ENCODE measurements around the gene PTPRN2.

The PTPRN2 gene

DNA sequence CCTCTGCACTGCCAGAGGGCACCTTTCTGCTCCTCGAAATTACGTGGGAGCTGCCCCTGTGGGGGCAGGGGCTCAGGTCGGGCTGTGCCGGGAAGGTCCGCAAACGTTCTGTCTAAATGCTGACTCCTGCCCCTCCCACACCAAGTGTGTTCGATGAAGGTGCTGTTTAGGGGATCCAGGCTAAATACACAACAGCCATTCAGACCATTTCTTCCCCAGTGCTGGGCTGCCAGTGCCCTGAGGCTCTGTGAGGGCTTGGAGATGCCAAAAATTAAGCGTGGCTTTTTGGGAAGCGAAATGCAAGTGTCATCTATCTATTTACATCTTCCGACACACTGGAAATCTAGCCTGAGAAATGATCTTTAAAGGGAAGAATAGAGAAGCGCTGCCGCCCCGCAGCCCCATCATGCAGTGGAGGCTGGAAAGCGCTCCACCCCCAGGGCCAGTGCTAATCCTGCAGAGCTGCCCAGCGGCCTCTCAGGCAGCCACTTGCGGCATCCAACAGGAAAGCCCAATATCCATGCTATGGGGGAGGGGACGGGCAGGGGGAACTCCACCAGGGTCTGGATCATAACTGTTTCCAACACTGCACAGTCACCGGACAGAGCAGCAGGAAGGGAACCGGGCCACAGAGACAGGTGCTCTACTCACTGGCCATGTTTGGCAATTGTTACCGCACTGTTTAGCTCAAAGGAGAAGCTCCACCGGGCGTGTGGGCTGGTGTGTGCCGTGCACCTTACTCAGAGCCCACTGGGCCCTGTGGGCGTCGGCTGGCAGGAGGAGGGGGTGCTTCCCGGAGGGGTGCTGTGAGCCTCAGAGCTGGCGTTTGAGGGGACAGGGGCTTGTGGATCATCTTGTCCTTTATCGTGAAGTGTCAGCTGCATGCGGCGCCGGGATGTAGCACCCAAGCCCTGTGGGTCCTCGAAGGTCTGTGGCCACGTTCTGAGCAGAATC is 1045.3 kb downstream of the PTPRN2 start:
- DNase-seq = no peak

DNA sequence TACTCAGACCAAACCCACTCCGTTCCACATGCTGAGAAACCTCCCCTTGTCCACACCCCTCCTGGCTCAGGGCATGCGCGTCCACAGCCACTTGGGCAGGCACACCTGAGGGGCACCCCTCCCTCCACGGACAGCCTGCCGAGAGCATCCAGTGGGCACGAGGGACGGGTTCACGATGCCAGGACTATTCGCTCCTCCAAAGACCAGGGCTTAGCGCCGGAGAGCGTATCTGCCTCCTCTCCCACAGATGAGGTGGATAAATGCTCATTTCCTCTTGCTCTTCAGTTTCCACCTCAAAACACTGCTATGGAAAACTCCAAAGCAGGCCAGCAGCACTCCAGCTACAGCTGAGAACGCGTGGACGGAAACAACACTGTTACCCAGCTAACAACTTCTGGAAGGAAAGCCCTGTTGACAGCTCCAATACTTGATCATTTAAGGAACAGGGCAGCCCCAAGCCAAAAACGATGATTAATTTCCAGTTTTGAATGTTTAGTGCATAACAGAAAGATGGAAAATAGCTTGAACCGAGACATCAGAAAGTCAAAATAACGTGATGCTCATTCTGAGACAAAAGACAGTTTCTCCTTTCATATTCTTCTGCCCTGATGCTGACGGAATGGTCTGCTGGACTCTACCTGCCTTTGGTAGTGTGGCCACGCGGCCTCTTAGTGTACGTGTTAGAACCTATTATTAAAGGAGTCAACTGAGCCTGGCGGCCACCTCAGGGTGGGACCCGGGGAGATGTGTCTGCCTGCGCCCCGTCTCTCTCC is 1046.1 kb downstream of the PTPRN2 start:
- no peak for DNase-seq

DNA sequence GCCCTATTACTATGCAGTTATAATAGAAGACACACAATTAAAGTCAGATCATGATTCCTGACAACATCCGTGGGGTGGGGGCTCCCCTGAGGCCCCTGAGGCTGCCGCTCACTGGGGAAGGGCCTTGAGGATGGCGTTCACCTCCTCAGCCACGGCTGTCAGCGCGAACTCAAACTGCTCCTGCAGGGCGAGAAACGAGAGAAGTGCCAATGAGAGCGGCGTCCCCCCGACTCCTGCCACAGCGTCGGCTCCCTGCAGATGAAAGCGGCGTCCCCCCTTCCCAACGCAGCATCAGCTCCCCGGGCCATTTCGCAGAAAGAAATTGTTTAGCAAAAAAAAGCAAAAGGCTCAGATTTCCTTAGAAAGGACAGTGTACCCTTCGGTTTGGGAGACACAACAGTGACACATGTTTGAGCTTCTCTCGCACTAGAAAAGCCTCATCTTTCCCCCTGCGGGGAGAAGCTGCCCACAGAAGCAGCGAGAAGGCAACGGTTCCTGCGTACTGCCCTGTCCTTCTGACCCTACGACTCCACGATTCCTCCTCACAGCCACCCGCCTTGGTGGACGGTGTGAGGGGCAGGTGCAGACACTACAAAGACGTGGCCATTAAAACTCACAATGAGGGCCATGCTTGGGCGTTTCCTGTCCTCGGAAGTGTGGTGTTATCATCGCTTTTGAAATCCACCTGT is 1046.9 kb downstream of the PTPRN2 start:
- no peak for DNase-seq

DNA sequence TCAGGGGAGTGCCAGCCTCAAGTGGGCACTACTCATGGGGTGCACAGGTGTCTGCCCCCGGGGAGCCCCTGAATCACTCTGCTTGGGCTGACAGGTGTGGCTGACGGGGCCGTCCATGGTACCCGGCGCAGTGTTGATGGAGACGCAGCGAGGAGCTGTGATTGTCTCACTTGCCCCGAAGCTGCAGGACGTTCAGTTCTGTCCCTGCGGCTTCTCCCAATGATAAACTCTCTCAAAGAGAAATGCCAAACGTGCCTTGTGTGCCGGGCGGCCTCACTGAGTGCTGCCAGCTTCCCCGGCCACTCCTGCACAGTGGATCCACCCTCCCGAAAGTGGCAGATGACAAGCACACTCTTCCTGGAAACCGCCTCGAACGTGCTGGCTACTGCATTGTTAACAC is 1047.6 kb downstream of the PTPRN2 start:
- DNase-seq = no peak

DNA sequence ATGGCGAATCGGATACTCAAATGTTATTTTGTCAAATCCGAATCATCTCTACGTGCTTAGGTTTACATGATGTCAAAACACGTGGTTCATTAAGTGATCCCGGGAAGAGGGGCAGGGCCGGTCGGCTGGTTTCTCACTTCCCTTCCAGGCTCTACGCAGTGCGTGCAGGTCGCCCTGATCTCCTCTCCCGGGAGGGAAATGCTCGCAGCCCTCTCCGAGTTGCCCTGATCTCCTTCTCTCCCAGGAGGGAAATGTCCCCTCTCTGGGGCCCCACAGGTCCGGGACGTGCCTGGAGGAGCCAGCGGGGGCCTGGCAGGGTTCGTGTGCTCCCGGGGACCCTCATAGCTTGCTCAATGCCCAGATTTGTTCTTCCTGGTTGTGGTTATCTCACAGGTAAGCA is 1048.1 kb downstream of the PTPRN2 start:
- DNase-seq = no peak

DNA sequence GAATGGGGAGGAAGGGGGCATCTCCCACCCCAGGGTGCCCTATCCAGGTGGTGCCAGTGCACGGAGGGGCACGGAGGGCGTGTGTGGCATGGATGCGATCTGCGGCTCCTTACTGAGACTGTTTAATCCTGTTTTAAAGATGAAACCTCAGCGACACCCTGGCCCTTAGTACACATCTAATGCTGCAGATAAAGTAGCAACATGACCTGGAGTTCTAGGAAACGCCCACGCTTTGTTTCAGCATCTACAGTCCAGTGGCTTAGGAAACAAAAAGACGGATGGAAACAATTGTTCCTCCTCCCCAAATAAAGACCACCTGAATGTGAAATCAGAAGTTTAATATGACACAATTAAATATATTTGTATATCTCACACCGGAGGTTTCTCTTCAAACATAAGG is 1048.9 kb downstream of the PTPRN2 start:
- DNase-seq = no peak

DNA sequence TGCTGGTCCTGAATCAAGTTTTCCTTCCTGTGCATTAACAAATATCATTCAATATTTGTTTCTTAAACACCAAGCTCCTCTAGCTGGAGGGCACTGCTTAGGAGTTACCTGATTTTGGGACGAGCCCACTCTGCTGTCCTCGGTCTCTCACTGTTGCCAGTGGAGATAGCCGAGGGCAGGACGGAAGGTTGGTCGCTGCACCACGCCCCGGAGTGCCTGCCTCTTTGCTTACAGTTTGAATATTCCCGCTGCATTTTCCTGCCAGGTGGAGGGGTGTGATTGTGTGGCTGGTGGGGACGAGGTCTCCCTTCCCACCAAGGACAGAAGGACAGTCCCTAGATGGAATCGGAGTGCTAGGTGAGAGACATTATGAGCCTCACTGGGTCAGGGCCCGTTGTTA is 1049.3 kb downstream of the PTPRN2 start:
- DNase-seq = no peak

DNA sequence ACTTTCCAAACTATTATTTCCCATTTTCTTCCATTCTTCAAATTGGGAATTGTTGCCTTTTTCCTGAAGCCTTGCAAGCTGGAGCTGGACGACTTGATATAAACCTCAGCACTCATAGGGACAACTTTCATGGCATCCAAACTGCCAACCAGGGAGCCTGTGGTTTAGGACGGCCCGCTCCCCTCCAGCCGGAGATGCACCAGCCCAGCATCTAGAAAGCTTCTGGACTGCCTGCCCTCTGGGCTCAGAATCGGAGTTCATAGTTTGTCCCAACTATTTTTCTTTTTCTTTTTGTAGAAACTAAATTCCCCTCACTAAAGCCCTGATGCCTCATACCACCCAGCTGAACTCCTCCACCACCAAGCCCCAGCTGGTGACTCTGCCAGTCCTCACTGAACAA is 1050.6 kb downstream of the PTPRN2 start:
- DNase-seq = no peak

DNA sequence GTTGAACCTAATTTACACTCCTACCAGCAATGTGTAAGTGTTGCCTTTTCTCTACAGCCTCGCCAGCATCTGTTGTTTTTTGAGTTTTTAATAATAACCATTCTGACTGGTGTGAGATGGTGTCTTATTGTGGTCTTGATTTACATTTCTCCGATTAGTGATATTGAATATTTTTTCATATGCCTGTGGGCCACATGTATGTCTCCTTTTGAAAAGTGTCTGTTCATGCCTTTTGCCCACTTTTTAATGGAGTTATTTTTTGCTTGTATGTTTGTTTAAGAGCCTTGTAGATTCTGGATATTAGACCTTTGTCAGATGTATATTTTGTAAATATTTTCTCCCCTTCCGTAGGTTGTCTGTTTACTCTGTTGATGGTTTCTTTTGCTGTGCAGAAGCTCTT is 1055.6 kb downstream of the PTPRN2 start:
- no peak for DNase-seq

DNA sequence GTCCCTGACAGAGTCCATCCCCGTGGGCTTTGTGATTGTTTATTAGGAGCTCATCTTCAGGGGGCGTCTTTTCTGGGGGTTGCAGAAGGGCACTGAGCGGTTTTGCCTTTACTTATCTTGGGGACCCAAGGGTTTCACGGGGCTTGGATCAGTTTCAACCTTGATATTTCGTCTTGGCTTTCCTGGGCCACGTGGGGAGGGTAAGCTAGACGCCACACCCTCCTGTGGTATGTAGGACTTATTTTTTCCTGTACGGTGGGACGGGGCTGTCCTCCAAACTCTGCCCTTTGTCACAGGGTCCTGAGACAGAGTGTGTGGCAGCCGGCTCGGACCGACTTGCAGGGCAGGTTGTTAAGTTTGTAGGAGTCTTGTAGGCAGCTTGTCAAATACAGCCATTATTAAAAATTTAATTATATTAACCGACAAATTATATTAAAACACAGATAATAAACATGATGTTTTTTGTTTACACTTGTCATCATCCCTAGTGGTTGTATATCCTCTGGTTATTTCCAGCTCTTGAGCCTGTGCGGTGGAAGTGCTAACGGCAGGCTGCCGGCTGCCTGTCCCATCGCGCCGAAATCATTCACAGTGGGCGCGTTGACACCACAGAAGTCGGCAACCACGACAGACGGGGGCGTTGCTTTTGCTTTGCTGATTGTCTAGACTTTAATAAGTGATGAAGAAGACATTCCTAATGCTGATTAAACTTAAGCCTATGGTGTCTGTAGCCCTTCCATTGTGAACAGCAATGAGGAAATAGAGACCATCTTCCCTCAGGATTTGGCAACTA is 1057.7 kb downstream of the PTPRN2 start:
- no peak for DNase-seq

DNA sequence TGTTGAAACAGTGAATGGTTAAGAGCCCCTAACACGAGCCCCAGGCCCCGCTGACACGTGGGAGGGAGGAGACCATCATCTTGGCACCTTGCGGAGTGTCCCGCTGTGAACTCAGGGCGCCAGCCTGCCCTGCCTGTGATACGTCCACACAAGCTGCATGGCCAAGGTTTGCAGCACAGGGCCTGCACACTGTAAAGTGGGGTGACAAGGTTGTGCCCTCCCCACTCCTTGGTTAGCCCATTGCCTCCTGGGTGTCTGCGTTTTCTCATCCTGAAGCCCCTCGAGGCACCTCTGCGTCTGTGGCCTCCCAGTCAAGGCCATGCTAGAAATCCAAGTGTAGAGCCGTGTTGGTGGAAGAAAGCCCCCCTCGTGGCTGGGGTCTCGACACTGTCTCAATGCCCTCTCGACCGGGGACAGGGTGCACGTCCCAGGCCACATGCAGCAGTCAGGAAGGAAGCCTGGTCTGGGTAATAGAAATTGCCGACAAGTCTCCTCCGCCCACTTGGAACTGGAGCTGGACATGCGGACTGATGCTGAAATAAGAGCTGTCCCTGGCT is 1058.8 kb downstream of the PTPRN2 start:
- DNase-seq = no peak

DNA sequence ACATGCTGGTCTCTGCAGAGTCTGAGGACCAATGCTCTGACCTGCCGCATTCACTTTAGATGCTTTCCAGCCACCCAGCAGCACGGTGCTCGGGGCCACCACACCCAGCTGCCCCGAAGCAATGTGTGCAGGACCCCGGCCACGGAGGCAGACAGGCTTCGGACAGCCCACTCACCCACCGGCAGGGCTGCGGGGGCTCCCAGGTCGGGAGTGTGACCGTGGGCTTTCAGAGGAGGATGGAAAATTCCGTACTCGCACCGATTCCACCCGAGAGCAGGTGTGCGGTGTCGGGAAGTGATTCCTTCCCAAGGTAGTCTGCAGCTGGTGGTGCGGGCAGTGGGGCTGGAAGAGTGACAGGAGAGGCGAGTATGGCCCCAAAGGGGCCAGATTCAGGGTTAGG is 1059.9 kb downstream of the PTPRN2 start:
- DNase-seq = no peak

DNA sequence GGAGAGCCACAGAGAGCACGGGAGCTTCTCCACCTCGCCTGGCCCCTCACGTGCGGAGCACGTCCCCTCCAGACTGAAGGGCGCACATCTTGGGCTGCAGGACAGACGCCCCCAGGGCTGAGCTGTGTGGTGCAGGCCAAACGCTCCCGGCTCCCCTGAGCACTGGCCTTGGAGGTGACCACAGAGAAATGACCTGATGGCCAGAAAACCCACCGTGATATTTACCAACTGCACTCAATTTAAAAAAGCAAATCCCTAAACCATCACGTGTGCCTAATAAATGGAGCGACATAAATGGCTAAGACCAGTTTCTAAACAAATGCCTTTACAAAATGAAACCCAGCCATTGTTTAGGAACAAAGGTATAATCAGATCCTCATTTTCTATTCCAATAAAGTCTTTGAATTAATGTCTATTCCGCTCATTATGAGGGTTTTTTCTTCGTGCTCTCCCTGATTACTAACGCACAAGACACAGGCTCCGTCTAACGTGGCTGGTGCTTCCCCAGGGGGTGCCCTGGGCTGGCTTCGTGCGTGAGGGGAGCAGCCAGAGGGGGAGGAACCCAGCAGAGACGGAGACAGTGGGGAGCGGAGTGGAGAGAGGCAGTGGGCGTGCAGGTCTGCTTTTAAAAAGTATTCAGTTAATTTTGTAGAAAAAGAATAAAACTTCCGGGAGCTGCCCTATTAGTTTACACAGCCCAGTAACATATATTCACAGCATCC is 1060.5 kb downstream of the PTPRN2 start:
- DNase-seq = no peak

DNA sequence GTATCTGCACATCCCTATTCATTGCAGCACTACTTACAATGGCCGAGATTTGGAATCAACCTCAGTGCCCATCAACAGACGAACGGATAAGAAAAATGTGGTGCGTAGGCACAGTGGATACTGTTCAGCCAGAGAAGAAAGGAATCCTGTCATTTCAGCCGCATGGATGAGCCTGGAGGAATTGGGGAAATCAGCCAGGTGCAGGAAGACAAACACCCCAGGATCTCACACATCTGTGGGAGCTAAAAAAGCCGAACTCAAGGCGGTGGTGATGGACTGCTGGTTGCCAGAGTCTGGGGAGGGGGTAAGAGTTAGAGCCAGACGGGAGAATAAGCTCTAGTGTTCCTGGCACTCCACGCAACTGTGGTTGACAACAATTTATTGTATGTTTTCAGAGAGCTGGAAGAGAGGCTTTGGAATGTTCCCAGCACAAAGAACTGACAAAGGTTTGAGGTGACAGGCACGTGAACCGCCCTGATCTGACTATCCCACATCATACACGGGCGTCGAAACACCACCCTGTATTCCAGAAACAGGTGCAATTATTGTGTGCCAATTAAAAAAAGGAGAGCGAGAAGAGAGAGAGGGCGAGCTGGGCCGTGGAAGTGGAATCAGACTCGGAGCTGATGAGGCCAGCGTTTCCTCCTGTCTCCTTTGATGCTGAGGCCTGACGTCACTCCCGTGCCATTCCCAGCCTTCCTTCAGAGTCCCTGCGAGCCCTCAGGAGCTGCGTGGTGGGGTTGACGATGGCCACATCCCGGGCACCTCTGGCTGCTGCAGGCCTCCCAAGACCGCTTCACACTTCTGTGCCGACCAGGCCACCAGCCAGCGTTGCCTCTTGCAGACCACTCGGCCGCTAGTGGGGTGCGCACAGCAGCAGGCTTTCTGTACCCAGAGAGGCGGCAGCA is 1061.4 kb downstream of the PTPRN2 start:
- DNase-seq = no peak

DNA sequence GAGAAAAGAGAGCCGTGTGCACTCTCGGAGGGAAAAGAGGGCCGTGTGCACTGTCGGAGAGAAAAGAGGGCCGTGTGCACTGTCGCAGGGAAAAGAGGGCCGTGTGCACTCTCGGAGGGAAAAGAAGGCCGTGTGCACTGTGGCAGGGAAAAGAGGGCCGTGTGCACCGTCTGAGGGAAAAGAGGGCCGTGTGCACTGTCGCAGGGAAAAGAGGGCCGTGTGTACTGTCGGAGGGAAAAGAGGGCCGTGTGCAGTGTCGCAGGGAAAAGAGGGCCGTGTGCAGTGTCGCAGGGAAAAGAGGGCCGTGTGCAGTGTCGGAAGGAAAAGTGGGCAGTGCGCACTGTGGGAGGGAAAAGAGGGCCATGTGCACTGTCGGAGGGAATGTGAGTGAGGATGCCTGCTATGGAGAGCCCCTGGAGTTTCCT is 1062.1 kb downstream of the PTPRN2 start:
- DNase-seq = no peak

DNA sequence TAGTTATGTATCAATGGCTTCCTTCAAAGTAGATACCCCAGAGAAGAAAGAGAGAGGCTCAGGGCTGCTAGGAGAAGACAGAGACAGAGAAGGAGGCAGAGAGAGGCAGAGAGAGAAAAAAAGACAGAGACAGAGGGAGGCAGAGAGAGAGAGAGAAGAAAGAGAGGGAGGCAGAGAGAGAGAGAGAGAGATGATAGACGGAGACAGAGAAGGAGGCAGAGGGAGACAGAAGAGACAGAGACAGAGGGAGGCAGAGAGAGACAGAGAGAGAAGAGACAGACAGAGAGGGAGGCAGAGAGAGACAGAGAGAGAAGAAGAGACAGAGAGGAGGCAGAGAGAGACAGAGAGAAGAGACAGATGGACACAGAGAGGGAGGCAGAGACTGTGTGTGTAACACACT is 1062.9 kb downstream of the PTPRN2 start:
- no peak for DNase-seq

DNA sequence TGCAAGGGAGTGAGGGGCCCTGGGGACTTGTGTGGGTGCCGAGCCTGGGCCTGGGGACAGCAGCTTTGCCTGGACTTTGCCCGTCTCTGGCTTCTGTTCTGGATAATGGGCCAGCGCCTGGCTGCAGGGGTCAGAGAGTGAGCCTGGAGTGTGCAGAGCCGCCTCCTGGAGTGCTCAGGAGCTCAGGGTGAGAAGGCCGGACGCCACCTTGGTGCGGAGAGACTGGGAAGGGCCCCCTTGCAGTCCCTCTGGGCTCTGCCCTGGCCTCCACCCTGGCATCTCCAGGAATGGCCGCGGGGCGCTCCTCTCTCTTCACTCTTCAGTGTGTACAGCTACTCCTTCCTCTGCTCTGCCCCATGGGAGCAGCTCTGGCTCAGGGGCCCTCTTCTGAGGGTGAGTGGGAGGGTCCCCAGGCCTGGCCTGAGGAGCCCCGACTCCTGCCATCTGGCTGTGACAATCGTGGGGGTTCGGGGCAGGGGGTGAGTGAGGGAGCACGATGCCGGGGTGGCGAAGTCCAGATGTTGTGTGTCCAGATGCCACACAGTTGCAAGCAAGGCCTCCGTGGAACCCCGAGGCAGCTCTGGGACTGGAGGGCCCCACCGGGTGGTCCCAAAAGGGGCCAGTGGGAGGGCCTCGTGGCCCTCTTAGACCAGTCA is 1063.7 kb downstream of the PTPRN2 start:
- DNase-seq = no peak

DNA sequence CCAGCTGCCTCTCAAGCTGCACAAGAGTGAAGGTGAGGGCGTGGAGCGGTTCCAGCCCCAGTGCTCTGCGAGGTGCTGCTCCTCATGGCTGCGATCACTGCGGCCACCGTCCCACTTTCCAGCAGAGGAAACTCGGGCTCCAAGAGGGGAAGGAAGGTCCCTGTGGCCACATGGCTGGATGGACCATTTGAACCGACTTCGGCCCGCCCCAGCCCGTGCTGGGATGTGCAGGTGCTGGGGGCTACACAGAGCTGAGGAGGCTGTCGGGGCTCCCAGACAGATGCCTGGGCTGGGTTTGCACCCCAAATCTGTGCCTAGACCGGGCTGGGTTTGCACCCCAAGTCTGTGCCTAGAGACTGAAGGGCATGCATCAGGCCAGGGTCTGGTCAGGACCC is 1064.3 kb downstream of the PTPRN2 start:
- no peak for DNase-seq

DNA sequence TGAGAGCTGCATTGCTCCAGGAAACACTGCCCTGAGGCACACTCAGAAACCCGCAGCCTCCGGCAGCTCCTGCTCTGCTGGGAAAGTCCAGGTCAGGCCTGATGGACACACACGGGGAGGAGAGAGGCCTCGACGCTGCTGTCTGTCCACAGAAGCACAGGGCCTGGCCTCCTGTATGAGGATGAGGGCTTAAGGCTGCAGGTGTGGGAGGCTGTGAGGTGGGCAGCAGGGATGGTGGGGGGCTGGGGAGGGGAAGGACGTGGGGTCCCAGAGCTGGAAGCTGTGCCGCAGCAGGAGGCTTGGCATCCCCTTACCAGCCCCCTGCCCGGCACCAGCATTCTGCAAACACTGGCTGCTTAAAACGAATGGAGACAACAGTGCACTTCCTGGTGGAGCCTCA is 1064.7 kb downstream of the PTPRN2 start:
- no peak for DNase-seq

DNA sequence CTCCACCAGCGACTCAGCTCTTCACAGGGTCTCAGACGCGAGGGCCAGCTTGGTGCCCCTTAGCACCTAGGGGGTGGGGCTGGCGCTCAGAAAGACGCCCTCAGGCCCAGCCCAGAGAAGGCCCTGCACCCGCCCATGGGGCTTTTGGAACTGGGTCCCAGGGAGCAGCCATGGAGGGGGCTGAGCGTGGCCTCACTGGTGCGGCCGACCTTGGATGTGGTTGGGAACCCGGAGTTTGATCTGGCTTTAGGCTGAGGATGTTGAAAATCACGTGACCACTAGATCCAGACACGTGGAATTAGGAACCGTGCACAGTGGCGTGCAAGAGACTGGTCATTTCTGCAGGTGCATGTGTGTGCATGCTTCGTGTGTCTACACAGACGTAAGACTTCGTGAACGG is 1065.4 kb downstream of the PTPRN2 start:
- no peak for DNase-seq
